NCI-H2196 (cell line): ENCODE data around the gene TRIP4.
A peak's percentile ranks its signal among the peaks of the same experiment; 100 is the strongest.

Experiments used
- DNase-seq: peaks from one replicate; lab custom pipeline; 2025; ENCODE audit not compliant: unreplicated experiment; lab: John Stamatoyannopoulos, UW

Gene TRIP4

DNA sequence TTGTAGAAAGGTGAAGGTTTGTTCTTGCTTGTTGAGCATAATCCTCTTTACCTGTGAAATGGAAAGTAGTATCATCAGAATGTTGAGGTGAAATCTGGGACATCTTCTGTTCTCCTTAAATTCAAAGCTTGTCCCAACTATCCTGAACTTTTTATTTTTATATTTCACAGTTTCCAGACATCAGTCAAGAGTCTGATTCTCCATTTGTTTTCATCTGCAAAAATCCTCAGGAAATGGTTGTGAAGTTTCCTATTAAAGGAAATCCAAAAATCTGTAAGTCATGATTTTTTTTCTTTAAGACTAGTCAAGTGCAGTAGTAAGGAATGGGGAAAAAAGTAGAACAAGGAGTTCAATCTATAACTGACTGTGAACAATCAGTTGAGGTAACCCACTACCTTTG, 57.2 kb downstream of the TRIP4 start:
- no peak for DNase-seq

DNA sequence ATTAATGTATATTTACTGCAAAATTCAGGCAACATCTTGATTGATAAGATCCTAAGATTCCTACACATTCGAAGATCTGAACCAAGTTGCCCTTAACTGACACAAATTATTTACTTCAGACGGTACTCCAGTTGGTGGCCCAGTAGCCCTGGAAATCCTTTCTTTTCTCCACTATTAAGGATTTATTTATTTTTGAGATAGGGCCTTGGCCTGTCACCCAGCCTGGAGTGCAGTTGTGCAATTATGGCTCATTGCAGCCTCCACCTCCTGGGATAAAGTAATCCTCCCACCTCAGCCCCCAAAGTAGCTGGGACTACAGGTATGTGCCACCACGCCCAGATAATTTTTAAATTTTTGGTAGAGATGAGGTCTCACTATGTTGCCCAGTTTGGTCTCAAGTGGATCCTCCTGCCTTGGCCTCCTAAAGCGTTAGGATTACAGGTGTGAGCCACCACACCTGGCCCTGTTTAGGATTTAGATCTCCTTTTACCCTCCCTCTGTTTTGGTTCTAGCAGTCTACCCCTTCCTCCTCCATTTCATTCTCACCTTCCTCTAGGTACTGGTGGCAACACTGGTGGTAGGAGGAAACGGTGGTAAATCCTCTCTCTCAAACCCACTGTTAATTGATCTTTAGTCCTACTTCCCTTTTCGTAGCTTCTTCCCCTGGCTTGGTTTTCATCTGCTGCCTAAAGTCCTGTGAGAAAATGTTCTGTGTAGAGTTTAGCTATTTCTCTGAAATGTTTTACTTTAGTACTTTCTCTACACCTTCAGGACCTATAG, 60.1 kb downstream of the TRIP4 start:
- DNase-seq = no peak

DNA sequence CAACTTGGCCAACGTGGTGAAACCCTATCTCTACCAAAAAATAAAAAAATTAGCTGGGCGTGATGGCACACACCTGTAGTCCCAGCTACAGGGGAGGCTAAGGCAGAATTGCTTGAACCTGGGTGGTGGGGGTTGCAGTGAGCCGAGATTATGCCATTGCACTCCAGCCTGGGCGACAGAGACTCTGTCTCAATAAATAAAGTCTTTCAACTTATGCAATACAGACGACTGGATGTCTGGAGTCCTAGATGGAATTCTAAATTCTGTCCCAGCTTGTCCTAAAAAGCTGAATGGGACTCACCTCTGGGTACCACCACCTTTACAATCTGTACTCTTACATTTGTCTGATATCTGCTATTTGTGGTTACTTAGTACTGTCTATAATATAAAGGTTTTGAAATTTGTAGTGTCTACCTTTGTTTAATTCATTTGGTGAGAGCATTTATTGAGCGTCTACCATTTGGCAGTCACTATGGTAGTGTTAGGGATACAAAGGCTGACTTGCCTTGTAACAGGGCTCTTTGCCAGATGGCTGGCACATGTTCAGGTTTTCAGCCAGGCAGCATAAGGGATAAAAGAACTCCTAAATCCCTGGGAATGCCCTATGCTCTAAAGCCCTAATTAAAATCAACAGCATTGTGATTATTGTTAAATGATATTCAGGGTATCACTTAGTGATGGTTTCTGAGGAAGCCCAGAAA, 65.5 kb downstream of the TRIP4 start:
- peak; percentile 29 for DNase-seq

DNA sequence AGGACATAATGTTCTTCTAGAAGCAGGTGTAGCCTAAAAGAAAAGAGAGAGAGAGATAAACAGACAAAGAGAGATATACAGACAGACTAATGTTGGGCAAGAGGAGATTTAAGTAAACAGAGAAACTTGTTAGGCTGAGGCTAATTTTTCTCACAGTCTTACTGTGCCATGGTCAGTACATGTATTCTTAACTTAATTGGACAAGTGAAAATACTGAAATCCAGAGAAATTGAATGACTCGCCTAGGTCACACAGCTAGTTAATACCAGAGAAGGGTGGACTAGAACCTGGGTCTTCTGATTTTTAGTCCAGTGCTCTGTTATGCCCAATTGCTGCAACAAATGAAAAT, 66.0 kb downstream of the TRIP4 start:
- no peak for DNase-seq

DNA sequence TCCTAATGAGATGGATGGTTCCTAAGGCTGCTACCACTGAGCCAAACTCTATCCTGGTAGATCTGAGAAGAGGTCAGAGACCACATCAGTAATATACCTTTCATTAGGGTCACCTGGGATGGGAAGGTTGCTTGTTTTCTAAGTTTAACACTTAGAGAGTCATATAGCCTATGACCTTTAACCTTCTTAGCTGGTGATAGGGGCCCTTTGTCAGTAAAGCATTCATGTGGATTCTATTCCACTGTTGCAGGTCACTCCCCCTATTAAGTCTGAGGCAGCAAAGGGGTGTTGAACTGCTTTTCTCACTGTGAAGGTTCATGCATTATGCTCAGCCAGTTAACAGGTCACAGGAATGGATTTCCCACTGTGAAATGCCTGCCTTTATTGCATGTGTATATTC, 66.6 kb downstream of the TRIP4 start:
- DNase-seq = no peak

DNA sequence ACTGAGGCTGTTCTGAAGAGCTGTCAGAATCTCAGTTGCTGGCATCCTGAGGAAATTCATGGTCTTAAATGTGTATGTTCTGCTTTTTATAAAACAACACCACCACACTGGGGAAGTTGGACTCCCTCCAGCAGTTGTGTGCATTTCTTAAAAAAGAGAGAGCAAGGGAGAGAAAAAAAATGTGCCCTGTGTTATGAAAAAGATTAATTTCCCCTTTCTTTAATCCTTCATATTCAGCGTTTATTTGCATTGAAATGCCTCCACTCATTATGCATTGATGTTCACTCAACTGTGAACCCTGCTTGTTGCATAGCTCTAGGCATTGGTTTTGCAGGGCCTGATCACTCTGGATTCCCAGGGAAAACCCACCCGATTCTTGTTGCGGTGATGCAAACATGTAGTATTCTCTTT, 68.3 kb downstream of the TRIP4 start:
- DNase-seq = no peak

DNA sequence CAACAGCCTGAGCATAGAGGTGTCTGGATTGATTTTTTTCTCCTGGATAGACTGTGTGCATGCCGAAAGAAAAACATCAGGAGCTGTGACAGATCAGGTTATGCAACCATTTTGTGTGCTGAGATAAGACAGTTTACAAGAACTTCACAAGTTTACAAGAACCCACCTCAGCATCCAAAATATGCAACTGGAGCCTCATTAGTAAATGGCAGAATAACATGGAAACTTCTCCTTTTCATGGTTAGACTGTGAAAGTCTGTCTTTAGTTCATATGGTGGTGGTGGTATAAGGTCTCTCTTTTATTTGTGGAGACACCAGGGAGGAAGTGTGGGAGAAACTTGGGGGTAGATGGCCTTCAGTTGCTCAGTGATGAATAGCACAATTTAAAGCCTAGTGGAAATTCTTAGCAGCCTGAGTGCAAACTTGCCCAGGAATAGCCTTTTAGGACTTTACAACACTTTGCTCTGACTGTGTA, 69.0 kb downstream of the TRIP4 start:
- no peak for DNase-seq

DNA sequence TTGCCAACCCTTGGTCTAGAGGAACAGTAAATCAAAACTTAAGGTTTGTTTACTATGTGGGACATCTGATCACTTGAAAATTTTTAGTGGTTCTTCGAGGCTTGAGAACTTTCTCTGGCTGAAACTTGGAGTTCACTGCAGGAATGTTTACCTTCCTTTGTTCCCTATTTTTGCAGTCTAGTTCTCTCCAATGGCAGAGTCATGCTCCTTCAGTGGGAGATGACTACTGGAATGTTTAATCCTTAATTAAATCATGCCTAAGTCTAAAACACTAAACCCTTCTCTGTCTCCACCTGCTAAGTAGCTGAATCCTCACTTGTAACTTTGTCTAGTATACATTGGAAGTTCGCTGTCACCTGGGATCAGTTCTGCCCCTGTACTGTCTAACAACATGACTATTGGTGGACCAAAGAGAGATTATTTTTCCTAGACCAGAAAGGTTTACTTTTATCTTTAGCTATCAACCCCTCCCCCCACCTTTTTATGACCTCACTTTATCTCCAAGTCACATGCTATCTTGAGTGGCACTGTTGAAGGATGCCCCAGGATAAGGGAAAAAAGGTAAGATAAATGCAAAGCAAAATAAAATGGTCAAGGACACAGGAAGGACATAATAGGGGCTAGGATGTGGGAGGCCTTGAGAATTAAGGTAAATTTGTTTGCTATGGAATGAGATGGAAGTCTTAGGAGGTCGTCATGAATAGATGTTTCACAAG, 71.6 kb downstream of the TRIP4 start:
- DNase-seq = no peak

DNA sequence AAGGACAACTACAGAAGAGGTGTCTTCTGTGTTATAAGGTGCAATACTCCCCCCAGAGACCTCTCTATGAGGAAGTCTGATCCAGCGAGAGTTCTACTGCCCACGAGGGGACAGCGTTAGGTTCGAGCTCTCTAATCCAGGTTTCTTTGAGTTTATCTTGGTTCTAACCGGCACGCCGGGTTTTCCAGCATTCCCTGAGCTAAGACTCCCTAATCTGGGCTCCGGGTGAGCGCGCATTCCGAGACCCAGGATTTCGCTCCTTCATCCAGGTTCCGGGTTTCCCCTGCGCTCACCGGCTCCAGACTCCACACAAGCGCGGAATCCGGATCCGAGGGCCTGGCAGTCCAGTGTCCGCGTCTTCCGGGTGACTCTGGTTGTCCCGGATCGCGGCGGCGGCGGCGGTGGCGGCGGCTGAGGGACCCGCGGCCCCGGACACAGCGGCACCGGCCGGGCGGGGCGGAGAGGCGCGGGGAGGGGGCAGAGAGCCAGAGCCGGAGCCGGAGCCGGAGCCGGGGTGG, 72.6 kb downstream of the TRIP4 start, which contains the start of gene ZNF609:
Gene ZNF609 (plus strand): TSS at position 373 of the 518 bp plus-strand sequence. CDS start 38,842 bp downstream, outside the sequence.
- peak; percentile 81 for DNase-seq

DNA sequence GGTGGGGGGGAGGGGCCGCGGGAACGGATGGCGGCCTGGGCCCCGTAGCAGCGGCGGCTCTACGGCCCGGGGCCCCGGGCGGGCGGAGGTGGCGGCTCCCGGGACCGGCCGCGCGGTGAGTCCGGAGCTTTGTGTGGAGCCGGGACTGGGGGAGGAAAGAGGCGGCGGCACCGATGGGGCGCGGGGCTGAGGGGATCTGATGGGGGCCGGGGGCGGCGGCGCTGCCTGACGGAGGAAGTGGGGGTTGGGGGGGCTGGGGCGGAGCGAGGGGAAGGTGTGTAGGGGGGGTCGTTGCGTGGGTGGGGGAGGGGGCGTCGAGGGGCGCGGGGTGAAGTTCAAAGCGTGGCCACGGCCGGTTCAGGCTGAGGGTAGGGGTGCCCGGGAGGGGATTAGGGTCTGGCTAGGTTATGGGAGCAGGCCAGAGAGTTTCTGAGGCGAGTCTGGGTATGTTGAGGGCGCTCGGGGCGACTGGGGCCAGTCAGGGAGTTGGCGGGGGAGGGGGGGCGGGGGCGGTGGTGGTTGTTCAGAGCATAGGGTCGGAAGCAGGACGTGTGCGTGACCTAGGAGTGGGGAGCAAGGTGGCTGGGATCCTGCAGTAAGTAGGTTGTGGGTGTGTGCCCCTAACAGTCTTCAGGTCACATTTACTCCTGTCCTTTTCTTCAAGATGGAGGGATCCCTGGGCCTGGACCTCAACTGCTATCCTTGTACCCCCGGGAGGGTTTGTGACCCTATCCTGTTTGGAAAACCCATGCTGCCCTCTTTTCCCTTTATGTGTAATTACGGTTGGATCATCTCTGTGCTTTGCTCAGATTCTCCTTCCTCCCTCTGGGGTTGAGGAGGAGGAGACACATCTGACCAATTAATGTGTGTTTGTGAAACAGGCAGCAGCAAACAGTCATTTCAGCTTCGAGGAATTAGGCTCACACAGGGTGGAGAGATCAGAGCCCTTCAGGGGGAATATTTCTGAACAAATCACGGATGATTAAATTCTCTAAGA, 73.4 kb downstream of the TRIP4 start:
- DNase-seq = peak; percentile 18

DNA sequence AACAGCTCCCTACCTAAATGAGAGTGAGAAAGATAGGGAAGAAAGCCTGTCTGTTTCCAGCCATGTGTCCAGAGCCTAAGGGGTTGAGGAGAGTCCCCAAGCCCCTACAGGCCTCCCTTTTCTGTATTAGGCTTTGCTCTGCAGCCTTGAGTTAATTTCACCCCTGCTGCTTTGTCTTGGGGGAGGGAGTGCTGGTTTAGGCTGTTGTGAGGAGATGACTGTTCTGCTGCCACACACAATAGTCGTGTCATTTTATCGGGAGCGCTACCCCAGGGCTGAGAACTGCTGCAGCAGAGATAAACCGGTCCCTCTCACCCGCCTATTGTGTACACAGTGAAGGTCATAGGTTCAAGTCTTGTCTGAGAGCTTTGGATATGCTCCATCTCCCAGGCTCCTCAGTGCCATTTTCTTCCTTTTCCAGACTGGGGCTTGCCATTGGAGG, 74.1 kb downstream of the TRIP4 start:
- DNase-seq = no peak

DNA sequence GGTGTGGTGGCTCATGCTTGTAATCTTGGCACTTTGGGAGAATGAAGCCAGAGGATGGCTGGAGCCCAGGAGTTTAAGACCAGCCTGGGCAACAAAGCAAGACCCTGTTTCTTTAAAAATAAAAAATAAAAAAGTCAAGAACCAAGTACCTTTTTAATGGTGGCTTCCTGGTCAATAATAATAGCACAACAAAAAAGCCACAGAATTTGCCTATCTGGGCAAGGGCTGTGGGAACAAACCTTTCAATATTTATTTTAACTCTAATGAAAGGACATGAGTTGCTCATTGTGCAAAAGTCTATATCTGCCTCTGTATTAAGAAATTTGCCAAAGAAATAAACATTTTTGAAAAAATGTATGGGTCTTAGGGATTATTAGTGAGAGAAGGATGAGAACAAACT, 74.9 kb downstream of the TRIP4 start:
- DNase-seq = no peak

DNA sequence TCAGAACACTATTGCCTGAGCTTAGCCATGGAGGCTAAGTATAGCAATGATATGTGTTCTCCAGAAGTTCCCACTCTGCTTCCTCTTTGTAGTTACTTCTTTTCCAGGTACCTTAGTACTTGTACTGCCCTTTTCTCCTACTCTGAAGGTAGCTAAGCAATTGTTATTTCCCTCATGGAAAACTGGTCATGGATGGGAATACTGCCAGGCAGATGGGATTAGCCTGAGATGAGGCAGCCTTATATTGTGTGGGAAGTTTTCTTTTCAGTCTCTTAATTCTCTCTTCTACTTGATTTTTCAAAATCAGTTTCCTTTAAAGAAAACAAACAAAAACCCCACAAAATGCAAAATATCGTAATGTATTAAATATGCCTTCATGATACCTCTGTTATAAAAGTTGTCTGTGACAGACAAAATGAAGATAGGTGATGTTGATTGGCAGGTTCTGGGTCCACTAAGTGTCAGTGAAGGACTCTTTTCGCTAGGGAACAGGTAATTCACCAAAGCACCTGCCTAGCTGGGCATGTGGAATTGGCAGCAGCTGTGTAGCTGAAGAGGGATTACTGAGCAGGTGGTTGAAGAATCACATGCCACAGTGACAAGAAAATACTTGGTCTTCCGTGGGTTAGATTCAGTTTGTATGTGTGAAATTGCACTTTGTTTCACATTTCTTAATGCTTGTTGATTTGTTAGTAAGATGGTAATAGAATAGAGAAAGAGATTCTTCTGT, 76.8 kb downstream of the TRIP4 start:
- DNase-seq = peak; percentile 59

DNA sequence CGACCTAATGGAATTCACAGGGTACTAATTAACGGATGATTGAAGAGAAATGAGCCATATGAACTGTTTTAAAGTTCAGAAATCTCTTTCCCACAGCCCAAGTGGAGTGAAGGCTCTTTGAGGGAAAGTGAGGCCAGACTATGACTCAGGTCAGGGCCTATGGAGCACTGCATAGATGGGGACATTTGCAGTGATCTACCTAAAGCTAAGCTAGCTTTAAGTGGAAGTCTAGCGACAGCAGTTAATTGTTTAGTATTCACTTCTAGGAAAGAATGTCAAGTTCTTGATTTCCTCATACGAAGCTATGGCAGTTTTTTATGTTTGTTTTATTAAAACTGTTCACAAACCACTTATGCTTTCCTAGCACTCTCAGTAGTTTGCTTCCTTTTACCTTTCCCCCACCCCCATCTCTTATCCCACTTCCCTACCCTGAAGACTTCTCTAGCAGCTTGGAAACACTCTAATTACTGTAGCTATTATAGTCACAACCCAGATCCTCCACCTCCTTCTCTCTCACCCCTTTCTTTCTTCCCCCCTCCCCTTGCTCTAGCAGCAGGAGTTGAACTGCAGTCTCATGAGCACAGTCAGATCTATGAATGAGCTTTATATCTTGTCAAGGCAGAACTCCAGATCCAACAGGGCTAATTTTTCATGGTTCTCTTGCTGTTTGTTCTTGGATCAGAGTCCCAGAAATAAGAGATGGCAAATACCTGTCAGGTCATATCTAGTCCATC, 78.9 kb downstream of the TRIP4 start:
- DNase-seq = no peak

DNA sequence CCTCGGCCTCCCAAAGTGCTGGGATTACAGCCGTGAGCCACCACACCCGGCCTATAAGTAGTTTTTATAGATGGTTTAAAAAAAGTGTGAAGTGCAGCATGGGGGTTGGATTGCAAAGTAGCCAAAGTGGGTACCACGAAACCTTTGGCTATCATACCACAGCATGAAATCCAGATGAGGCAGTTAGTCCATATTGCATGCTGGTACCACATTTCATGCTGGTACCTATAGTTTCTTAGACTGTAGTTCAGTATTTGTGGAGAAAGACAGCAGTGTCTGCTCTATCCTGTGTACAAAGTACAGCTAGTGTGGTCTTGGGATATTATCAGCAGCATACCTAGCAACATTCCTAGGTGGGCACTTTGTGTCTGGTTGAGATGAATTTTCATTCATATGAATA, 84.5 kb downstream of the TRIP4 start:
- no peak for DNase-seq

DNA sequence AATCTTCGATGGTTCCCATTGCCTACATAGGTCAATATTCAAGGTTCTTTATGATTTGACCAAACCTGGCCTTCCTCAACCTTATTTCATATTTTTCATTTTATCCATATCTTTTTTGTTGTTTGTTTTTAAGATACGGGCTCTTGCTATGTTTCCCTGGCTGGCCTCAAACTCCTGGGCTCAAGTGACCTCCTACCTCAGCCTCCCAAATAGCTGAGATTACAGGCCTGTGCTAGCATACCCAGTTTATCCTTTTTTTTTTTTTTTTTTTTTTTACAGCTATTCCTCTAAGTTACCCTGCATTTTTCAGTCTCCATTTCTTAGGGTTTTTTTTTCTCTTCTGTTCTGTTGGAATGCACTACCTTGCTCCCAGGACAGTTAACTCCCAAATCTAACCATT, 87.2 kb downstream of the TRIP4 start:
- no peak for DNase-seq

DNA sequence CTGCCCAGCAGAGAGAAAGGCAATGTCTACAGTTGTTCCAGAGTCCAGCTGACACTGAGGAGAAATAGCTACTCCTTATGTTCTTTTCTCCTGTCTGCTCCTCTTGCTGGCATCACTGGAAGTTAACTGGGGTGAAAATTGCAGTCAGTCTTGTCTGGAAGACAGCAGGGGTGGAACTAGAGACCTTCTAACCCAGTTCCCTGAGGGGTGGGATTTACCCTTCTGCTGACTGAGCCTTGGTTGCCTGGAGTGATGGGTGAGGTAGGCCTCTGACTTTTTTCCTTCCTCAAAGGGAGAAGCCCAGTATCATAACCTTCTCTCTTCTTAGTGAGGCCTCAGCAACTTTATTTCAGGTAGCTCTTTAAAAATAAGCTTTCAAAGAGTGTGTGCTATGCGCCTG, 88.9 kb downstream of the TRIP4 start:
- no peak for DNase-seq

DNA sequence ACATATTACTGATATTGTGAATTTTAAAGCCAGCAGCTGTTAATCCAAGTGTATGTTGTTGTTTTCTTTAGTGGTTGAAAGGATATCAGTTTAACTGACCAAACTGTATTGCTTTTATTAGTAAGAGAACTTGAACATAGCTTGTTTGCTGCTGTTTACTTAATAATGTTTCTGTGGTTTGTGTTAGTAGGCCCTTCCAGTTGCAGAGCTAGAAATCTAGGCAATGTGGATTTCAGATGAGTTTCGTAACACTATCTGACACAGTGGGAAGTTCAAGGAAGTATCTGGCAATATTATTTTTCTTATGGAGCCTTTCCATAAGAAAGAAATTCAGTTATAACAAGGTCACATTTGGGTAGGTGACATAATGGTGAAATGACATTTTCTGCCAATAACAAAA, 91.2 kb downstream of the TRIP4 start:
- DNase-seq = no peak

DNA sequence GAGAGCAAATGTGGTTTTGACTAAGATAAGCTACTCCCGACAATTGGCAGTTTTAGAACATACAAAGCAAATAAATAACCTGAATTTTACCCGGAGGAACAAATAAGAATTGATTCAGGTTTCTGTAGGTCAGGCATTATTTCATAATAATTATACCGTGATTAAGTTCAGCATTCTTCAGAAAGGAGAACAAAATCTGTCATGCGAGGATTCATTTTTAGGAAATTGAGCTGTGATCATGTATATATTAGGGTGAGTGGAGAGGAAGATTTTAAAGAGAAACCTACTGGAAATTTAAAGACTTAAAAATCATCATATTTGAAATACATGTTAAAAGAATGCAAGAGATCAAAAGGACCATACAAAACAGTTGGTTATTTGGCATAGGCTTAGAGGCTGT, 93.3 kb downstream of the TRIP4 start:
- DNase-seq = no peak
